ENCODE results near the gene FLT3.
"Not testable (repeated sequence)": the region's sequence is repeated elsewhere in the genome, so short reads cannot be mapped to it uniquely, and the experiment has no call there.

Gene FLT3

DNA sequence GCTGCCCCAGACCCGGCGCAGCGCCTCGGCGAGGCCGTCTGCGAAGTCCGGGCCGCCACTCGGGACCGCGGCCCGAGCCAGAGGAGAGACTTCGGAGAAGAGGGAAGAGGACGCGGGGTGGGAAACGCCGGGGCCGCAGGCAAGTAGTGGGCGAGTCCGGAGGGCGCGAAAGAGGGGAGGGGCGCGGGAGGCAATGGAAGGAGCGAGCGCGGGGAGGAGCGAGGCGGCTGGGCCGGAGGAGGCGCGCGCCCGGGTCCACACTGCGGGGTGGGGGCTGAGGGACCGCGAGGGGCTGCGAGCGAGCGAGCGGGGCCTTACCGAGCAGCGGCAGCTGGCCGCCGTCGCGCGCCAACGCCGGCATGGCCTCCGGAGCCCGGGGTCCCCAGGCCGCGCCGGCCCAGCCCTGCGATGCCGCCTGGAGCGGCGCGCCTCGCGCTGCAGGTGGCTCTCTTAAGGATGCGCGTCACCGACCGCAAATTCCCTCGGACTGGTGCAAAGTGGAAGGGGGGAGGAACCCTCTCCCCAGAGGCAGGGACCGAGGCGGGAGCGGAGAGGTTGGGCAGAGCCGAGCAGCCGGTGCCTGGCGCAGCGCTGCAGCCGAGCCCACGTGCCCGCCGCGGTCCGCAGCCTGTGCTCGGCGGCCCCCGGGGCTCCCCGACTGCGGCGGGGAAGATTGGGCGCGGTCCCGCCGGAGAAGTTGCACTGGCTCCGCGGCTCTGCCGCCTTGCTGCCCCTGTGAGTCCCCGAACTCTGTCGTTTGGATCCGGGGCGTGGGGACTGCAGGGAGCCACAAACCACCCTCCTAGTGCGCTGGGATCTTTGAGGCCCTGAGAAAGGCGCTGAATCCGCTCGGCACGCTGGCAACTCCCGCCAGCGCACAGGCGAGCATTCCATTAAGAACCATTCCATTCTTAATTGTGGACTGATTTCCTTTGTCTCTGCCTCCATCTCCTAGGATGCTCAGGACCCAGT lies at the start of gene FLT3:
FLT3 (minus strand) TSS at position 427 of the 972 bp plus-strand sequence; CDS start at position 361, 66 bp downstream.
- DNase-seq (ENCODE audit: low spot score) = no peak

DNA sequence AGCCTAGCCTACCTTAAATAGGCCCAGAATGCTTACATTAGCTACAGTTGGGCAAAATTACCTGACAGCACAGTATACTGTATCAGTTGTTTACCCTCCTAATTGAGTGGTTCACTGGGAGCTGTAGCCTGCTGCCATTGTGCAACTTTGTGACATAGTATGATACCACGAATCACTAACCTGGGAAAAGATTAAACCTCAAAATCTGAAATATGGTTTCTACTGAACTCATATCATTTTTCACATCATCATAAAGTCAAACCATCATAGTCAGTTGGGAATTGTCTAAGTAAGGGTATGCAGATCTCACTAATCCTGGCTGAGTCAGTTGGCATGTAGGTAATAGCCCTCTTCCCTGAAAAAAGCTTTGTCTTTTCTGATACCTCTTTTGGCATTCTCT lies 47.1 kb upstream of the FLT3 start:
- DNase-seq (ENCODE audit: low spot score) = no peak

DNA sequence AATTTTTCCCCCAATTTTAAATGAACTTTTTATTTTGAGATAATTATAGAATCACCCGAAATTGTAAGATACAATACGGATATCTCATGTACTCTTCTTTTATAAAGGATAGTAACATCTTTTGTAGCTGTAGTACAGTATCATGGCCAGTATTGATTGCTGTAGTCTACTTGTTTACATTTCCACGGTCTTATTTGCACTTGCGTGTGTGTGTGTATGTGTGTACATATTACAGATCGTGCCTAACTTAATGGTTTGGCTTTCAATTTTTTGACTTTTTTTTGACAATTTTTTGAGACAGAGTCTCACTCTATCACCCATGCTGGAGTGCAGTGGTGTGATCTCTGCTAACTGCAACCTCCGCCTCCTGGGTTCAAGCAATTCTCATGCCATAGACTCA lies 44.7 kb upstream of the FLT3 start:
- DNase-seq (ENCODE audit: low spot score) = no peak

- not testable (repeated sequence) for DNase-seq (ENCODE audit: low spot score)
Observed at GRCh38 chr13:28141542-28141941, 41.2 kb upstream of the FLT3 start.

- no peak for DNase-seq (ENCODE audit: low spot score)
Observed at GRCh38 chr13:28140433-28141125, 40.2 kb upstream of the FLT3 start.

DNA sequence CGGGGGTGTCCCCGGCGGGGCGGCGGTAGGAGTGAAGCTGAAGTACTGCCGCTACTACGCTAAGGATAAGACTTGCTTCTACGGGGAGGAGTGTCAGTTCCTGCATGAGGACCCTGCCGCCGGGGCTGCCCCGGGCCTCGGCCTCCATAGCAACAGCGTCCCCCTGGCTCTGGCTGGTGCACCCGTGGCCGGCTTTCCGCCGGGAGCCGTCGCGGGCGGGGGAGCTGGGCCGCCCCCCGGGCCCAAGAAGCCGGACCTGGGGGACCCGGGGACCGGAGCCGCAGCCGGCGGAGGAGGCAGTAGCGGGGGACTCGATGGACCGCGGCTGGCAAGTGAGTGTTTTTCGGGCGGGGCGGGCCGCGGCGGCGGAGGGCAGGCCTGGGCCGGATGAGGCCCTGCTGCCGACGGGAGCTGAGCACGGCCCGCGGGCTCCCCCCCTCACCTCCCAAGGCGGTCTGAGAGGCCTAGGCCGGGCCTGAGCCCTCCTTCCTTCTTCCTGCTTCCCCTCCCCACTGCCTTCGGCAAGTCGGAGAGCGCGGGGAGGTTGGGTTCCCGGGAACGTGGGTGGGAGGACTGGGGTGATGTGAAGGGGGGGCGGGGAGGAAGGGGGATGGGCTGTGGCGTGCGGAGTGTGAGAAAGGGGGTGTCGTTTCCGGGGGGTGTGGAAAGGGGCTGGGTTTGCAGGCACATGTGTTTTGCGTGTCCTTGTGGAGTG lies 38.5 kb upstream of the FLT3 start:
- DNase-seq (ENCODE audit: low spot score) = peak; percentile 54

DNA sequence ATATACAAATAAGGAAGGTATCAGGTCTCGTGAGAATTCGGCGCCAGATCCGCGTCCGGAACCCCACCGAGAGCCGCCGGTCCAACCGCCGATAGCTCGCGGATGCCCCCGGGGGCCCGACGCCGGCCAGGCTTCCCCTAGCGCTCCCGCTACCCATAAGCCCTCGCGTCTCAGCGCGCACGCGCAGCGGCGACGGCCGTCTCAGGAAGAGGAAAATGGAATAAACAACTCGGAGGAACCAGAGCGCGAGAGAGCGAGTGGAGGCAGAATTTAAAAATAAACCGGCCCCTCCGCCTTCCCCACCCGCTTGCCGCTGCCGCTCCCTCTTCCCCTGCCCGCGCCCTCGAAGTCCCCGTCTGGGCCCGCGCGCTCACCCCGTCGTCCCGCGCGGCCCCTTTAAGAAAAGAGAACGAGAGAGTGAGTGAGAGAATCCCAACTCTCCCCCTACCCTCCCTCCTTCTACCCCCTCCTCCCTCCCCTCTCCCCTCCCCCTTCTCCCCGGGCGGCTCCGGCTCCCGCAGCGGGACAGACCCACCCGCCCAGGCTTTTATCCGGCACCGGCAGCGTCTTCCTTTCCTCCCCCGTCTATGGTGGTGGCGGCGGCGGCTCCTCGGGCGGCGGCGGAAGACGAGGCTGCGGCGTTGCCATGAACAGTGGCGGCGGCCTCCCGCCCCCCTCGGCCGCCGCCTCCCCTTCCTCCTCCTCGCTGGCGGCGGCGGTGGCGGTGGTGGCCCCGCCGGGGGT lies 37.8 kb upstream of the FLT3 start, which contains the start of gene PAN3:
PAN3 (plus strand) TSS at position 534 of the 744 bp plus-strand sequence; CDS start at position 647, 113 bp downstream.
- peak; percentile 83 for DNase-seq (ENCODE audit: low spot score)

GRCh38 chr13:28137596-28137995 lies 37.2 kb upstream of the FLT3 start:
- no peak for DNase-seq (ENCODE audit: low spot score)

- no peak for DNase-seq (ENCODE audit: low spot score)
Observed at GRCh38 chr13:28136916-28137315, 36.5 kb upstream of the FLT3 start.

- DNase-seq (ENCODE audit: low spot score) = no peak
Observed at GRCh38 chr13:28131646-28132045, 31.3 kb upstream of the FLT3 start.

DNA sequence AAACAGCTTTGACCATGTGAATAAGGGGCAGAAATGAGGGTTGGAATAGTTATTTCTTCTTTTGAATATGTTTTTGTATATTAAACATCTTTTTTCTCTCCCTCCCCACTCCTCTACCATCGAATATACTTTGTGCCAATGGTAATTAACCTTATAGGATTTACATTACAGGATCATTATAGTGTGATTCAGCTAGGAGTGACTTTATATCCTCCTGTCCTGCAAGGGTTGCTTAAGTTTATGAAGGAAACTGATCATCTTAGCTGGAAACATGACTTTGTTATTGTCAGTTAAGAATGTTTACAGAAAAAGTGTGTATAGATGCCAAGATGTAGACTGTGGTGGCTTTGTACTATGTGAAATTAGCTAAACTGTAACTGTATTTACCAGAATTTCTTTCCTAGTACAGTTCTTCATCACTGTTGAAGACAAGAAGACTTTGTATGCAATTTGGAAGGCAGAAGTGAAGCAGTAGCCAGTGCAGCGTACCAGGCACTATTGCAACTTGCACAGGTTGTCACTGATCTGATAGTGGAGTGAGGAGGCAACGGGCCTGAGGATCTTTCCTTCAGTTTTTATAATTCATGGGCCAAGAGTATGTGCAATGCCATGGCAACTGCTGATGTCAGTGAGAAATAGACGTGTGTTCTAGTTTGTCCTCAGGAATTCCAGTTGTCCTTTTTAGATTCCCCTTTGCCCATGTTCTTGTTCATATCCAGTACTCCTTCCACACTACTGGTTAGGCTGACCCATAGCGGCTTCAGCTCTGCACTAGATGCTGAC lies 29.7 kb upstream of the FLT3 start:
- no peak for DNase-seq (ENCODE audit: low spot score)

DNA sequence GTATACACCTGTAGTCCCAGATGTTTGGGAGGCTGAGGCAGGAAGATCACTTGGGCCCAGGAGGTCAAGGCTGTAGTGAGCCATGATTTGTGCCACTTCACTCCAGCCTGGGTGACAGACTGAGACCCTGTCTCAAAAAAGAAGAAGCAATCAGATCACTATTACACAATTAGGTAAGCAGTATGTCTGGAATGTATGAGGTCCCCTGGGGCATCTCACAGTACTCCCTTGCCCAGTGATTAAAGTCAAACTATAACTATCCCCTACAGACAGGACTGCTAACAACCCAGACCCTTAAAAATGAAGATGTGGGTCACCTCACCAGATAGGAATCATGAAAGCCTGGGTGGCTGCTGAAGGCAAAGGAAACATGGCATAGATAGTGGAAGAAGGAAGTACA lies 28.6 kb upstream of the FLT3 start:
- DNase-seq (ENCODE audit: low spot score) = no peak

DNA sequence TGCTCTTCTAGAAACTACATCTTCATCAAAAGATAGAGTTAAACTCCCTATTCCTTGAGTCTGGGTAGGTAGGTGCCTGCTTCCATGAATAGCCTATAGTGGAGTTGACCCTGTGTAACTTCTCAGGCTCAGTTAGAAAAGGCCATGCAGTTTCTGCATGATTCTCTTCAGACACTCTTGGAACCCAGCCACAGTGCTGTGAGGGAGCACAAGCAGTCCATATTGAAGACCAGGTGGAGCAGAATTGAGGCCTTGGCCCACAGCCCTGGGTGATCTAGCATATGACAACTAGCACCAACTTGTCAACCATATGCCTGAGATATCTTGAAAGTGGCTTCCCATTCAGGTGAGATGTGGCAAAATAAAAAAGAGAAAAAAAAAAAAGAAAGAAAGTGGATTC lies 27.7 kb upstream of the FLT3 start:
- no peak for DNase-seq (ENCODE audit: low spot score)

DNA sequence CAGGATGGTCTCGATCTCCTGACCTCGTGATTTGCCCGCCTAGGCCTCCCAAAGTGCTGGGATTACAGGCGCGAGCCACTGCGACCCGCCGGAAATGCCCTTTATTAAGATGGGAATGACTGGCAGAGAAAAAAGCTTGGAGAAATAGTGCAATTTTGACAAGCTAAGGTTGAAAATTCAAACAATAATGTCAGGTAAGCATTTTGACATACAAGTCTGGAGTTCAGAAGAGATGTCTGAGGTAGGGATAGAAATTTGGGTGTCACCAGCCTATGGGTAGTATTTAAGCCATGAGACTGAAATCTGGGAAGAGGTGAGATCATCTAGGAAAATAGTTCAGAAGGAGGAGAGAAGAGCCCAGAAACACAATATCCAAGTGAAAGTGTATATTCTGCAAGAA lies 20.8 kb upstream of the FLT3 start:
- DNase-seq (ENCODE audit: low spot score) = no peak

- no peak for DNase-seq (ENCODE audit: low spot score)
Observed at GRCh38 chr13:28120317-28120716, 19.9 kb upstream of the FLT3 start.

DNA sequence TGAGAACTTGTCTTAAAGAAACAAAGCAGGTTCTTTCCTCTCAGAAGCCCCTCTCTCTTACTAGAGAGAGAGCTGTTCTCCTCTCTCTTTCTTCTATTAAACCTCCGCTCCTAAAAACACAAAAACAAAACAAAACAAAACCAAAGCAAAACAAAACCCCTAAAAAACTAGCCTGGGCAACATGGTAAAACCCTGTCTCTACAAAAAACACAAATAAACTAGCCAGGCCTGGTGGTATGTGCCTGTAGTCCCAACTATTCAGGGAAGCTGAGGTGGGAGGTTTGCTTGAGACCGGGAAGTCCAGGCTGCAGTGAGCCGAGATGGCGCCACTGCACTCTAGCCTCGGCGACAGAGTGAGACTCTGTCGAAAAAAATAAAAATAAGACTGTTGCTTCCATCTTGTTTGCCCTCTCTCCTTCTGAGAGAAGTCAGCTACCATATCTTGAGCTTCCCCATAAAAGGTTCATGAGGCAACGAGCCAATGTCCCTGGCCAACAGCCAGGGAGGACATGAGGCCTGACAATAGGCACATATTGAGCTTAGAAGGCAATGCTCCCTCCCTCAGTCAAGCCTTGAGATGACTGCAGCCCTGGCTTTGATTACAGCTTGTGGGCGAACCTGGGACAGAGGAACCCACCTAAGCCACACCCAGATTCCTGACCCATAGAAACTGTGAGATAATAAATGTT lies 17.5 kb upstream of the FLT3 start:
- no peak for DNase-seq (ENCODE audit: low spot score)

DNA sequence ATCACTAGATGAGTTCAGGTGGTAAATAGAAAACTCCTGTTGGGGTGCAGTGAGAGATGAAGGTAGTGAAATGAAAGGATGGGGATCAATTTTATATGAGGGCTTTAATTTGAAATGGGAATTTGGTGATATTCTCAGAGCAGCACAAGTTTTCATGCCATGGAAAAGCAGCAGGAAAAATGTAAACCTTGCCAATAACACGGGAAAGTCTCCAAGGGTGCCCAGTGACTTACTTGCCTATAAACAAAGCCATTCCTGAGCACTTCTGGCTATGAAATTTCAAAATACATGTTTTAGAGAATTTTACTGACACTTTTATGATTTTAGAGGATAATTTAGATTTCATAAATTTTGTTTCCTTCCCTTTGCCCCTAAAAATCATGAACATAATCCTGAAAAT lies 16.4 kb upstream of the FLT3 start:
- DNase-seq (ENCODE audit: low spot score) = no peak

DNA sequence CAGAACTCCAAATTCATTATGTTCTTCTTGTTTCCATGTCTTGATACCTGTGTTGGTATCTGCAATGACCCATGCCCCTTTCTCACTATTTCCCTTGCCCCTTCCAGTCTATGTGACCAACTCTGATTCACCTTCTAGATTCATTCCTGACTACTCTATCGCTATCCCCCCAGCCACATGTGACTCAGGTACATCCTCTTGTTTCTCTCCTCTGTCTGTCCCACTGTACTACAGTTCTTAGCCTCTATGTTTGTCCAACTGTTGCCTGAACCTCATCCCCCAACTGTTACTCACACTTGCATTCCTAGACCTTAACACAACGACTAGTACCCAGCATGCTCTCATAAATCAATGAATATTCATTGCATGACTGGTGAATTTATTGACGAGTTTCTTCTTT lies 10.0 kb upstream of the FLT3 start:
- no peak for DNase-seq (ENCODE audit: low spot score)

- no peak for DNase-seq (ENCODE audit: low spot score)
Observed at GRCh38 chr13:28106976-28107375, 6.6 kb upstream of the FLT3 start.

DNA sequence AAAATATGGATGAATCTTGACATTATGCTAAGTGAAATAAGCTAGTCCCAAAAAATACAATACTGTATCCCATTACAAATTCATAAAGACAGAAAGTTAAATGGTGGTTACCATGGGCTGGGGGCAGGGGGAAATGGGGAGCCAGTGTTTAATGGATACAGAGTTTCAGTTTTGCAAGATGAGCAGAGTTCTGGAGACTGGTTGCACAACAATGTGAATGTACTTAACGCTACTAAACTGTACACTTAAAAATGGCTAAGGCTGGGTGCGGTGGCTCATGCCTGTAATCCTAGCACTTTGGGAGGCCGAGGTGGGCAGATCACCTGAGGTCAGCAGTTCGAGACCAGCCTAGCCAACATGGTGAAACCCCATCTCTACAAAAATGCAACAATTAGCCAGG lies 1.5 kb upstream of the FLT3 start:
- DNase-seq (ENCODE audit: low spot score) = not testable (repeated sequence)
